ENCODE results near the gene SRMS. TPM values are rescaled to one million over a fixed set of nuclear protein-coding genes. Genes with fewer than 3 reads are reported as not detected.

SRMS gene
- total RNA-seq, 1 donor from 2014 or later: not detected

DNA sequence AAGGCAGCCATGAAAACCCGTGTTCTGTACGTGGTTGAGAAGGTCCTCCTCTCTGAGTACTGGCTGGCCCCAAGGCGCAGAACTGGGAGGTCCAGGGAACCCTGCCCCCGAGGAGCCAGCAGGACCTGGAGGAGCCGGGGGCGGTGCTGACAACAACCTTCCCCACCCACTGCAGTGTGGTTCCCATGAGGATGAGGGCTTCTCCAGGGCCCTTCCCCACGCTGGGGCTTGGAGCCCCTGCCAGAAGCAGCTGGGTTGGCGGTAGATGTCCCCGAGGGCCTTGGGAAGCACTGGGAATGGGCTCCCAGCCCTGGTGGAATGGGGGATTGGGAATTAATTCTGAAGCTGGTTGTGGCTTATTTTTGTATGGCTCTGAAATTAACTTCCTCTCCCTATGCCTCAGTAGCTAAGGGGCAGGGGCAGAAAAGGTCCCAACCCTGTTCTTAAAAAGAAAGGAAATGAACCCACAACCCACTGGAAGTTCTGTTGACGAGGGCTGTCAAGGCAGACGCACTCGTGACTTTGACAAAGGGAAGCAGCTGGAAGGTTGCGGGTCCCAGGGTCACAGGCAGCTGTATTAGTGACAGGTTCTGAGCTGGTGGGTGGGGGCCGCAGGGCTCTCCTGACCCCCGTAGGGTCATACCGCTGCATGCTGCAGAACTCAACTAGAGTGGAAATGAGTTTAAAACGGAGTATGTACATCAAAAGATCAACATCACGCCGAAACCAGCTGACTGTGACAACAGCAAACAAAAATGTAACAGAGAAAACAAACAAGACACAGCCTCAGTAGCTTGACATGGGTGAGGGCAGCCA lies 40.4 kb upstream of the SRMS start:
- Histone ChIP-seq H3K27me3 (no peaks in the 10 kb centered on the region), H3K27ac (no peak overlapping the region), H3K4me1 (no peaks in the 10 kb centered on the region), H3K9me3 (no peaks in the 10 kb centered on the region), H3K4me3 (no peak overlapping the region), H3K36me3 (peaks cover 46 to 49% of the 10 kb centered on the region in 2 donors)
- TF ChIP-seq, protein P1, sequence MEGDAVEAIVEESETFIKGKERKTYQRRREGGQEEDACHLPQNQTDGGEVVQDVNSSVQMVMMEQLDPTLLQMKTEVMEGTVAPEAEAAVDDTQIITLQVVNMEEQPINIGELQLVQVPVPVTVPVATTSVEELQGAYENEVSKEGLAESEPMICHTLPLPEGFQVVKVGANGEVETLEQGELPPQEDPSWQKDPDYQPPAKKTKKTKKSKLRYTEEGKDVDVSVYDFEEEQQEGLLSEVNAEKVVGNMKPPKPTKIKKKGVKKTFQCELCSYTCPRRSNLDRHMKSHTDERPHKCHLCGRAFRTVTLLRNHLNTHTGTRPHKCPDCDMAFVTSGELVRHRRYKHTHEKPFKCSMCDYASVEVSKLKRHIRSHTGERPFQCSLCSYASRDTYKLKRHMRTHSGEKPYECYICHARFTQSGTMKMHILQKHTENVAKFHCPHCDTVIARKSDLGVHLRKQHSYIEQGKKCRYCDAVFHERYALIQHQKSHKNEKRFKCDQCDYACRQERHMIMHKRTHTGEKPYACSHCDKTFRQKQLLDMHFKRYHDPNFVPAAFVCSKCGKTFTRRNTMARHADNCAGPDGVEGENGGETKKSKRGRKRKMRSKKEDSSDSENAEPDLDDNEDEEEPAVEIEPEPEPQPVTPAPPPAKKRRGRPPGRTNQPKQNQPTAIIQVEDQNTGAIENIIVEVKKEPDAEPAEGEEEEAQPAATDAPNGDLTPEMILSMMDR (IDR thresholded peaks at IDR 0.05): no peak
- no peak for DNase-seq (ENCODE audit: low spot score in 2 of 2)
- intact Hi-C loops (cut with DNase I): no loop called here

DNA sequence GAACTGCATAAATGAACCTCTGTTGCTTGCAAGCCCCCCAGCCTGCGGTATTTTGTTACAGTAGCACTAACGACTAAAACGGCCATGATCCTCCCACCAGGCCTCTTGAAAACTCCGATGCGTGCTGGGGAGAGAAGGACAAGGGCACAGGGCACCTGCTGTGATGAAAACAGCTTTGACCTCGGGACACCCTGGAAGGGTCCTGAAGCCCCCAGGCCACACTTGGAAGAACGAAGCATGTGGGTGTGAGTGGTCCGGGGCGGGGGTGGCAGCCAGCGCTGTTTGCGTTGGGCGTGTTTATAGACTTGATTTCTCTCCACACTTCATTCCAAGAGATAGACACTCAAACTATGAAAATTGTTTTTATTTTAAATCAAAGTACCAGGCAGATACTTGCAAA lies 39.7 kb upstream of the SRMS start:
- TF ChIP-seq, protein P1 (IDR thresholded peaks at IDR 0.05): no peak
- Histone ChIP-seq H3K4me3 (no peak overlapping the region), H3K27me3 (no peaks in the 10 kb centered on the region), H3K36me3 (peaks cover 39 to 42% of the 10 kb centered on the region in 2 donors), H3K4me1 (no peaks in the 10 kb centered on the region), H3K9me3 (no peaks in the 10 kb centered on the region), H3K27ac (no peak overlapping the region)
- intact Hi-C loops (cut with DNase I): no loop called here
- DNase-seq (ENCODE audit: low spot score in 2 of 2): no peak

DNA sequence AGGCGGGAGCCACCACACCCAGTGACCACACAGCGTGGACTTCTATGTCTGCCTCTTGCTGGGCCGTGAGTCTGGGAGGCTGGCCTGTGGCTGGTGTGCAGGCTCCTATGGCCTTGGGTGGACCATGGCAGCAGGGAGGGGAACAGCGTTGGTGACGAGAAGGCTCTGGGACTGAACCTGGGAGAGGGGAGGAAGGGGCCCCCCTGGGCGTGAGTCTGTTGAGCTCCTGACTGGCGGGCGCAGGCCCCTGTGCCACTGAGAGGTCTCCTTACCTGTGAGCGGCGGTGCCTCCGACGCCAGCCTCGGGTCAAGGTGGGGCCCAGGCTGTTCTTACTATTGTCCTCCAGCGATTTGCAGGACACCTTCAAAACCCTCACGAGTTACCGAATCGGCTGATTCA lies 39.2 kb upstream of the SRMS start:
- intact Hi-C loops (cut with DNase I): no loop called here
- H3K4me1 ChIP-seq: no peaks in the 10 kb centered on the region
- H3K27ac ChIP-seq: no peak overlapping the region
- TF ChIP-seq, protein P1 (IDR thresholded peaks at IDR 0.05): no peak
- H3K36me3 ChIP-seq: peaks cover 34 to 38% of the 10 kb centered on the region in 2 donors
- H3K4me3 ChIP-seq: no peak overlapping the region
- no peak for DNase-seq (ENCODE audit: low spot score in 2 of 2)
- H3K27me3 ChIP-seq: no peaks in the 10 kb centered on the region
- no peaks in the 10 kb centered on the region for H3K9me3 ChIP-seq

DNA sequence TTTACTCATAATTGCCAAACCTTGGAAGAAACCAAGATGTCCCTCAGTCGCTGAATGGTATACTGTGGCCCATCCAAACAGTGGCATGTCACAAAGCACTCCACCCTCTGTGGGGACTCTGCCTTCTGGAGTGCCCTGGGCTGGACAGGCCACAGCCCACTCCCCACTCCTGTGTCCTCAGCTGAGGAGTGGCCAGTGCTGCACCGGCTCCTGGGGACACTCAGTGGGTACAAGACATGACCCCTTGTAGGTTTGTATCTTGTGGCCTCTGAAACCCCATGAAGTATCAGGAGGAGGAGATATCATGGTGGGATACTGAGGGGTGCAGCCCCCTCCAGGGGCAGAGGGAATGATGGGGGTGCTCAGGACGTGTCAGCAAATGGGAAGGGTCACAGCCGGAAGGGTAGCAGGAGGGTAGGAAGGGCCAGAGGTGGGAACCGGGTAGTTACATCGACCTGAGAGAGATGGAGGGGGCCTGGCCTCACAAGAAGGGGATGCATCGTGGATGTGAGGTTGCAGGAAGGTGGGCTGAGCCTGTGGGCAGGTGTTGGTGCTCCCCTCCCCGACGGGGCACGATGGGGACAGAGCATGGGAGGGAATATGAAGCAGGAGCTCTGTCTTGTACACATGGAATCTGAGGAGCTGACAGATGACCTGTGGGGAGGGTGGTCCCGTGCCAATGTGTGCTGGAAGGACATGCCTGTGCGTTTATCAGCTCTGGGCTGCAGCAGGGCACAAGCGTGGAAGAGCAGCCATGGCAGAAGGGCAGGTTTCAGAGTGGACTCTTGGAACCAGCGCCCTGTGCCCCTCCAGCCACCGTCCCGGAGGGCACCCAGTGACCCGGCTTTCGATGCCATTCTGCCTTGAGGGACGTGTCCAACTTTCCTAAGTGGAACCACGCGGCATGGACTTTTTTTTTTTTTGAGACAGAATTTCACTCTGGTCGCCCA lies 38.3 kb upstream of the SRMS start:
- Histone ChIP-seq H3K9me3 (no peaks in the 10 kb centered on the region), H3K27ac (no peak overlapping the region), H3K36me3 (peaks cover 26 to 28% of the 10 kb centered on the region in 2 donors), H3K27me3 (no peaks in the 10 kb centered on the region), H3K4me3 (no peak overlapping the region), H3K4me1 (no peaks in the 10 kb centered on the region)
- intact Hi-C loops (cut with DNase I): no loop called here
- DNase-seq (ENCODE audit: low spot score in 2 of 2): no peak
- TF ChIP-seq, protein P1 (IDR thresholded peaks at IDR 0.05): no peak

DNA sequence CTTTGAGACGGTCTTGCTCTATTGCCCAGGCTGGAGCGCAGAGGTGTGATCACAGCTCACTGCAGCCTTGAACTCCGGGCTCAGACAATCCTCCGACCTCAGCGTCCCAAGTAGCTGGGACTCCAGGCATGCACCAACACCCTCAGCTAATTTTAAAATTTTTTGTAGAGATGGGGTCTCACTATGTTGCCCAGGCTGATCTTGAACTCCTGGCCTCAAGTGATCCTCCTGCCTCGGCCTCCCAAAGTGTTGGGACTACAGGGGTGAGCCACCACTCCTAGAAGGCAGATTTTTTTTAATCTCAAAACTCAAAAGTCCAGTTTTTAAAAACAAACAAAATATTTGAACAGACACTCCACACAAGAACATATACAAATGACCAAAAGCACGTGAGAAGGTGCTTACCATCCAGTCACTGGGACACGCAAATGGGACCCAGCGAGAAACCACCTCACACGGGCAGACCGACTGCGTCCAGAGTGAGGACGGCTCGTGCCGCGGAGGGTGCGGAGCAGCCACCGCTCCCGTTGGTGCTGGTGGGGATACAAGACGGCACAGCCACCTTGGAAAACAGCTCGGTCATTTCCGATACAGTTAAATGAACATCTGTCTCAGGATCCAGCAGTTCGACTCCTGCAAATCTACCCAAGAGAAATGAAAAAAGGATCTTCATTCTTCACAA lies 35.0 kb upstream of the SRMS start:
- no peak for DNase-seq (ENCODE audit: low spot score in 2 of 2)
- intact Hi-C loops (cut with DNase I): no loop called here
- Histone ChIP-seq H3K27ac (no peak overlapping the region), H3K27me3 (no peaks in the 10 kb centered on the region), H3K4me1 (no peaks in the 10 kb centered on the region), H3K4me3 (no peak overlapping the region), H3K9me3 (no peaks in the 10 kb centered on the region), H3K36me3 (peaks cover 0 to 4% of the 10 kb centered on the region in 2 donors)
- TF ChIP-seq, protein P1 (IDR thresholded peaks at IDR 0.05): no peak

All from ascending aorta (tissue), 2 donors.